Endothelial cell of umbilical vein (primary cell): Measurements from ENCODE around the gene SH3PXD2A. TPM values are rescaled to one million over a fixed set of nuclear protein-coding genes. Genes with fewer than 3 reads are reported as not detected.

Experiments
- BruUV-seq: library from RNA; stranded (reverse); fragments of 400-500 nt; replicated peaks from 2 replicates; lab custom pipeline; 2021; lab: Mats Ljungman, UMichigan
- CTCF ChIA-PET: fragments of 300-600, 350-600 bp; sonication (Branson Sonifier 250); formaldehyde crosslinking; loops from one replicate; lab custom pipeline; 2021; ENCODE audit warnings: antibody characterized with exemption, inconsistent platforms; lab: Charles Lee
- POLR2A ChIA-PET: fragments of 300-600, 350-600 bp; sonication (Branson Sonifier 250); formaldehyde crosslinking; loops from one replicate; lab custom pipeline; 2021; ENCODE audit warnings: antibody characterized with exemption, inconsistent platforms; lab: Charles Lee
- DNase-seq: peaks from one replicate; pipeline ENCODE4 v3.0.0-alpha.2; 2011; ENCODE audit warnings: low read depth, low spot score
- FAIRE-seq: peaks from 2 replicates; lab custom pipeline; 2011; peaks lifted over from hg19 to GRCh38; lab: Jason Lieb, UNC
- H2AFZ ChIP-seq: 2 replicates; pipeline ENCODE4 v1.6.0; 2012; ENCODE audit warnings: low read depth, low read length, control low read depth, inconsistent platforms
- H3K27ac ChIP-seq: 2 replicates; pipeline ENCODE4 v1.5.1; 2011; ENCODE audit warnings: low read depth, mild to moderate bottlenecking, control low read depth, low read length, moderate library complexity; ENCODE audit not compliant: insufficient read depth
- H3K27me3 ChIP-seq, 2 experiments: 2 replicates each; pipeline versions ENCODE4 v1.6.0 to v1.6.1; 2011; ENCODE audit warnings: low read length in 2 of 2, mixed read lengths in 1 of 2; ENCODE audit not compliant: control insufficient read depth in 2 of 2, insufficient read depth in 2 of 2
- H3K36me3 ChIP-seq, 2 experiments: 2 replicates in 1 of 2; 3 replicates in 1 of 2; pipeline ENCODE4 v1.5.1; 2011; ENCODE audit warnings: low read length in 2 of 2, mild to moderate bottlenecking in 1 of 2, moderate library complexity in 1 of 2; ENCODE audit not compliant: control insufficient read depth in 2 of 2, insufficient read depth in 2 of 2; ENCODE audit errors: extremely low read depth in 1 of 2
- H3K4me1 ChIP-seq: 3 replicates; pipeline ENCODE4 v1.5.1; 2011; ENCODE audit warnings: mild to moderate bottlenecking, low read length; ENCODE audit not compliant: control insufficient read depth, insufficient read depth; ENCODE audit errors: extremely low read depth
- H3K4me2 ChIP-seq: 2 replicates; pipeline ENCODE4 v1.6.1; 2011; ENCODE audit warnings: low read length, control low read depth, mixed read lengths; ENCODE audit not compliant: insufficient read depth
- H3K4me3 ChIP-seq, 3 experiments: fragments of 200-600 bp in 1 of 3; sonication (generic), shearing (Covaris generic) in 1 of 3; replicated peaks in 1 of 3; 2 replicates each; pipeline ENCODE4 v1.5.1; 2011 to 2016; ENCODE audit warnings: control low read depth in 3 of 3, low read length in 3 of 3, mild to moderate bottlenecking in 2 of 3, inconsistent platforms in 1 of 3, low read depth in 1 of 3, moderate library complexity in 1 of 3; ENCODE audit not compliant: insufficient read depth in 1 of 3
- H3K79me2 ChIP-seq: 2 replicates; pipeline ENCODE4 v1.6.0; 2012; ENCODE audit warnings: low read length, inconsistent platforms; ENCODE audit not compliant: control insufficient read depth, insufficient read depth
- H3K9ac ChIP-seq: replicated peaks from 2 replicates; pipeline ENCODE3; 2011; ENCODE audit warnings: low read length, control low read depth; ENCODE audit not compliant: insufficient read depth; ENCODE audit errors: extremely low read depth
- H3K9me1 ChIP-seq: replicated peaks from 3 replicates; pipeline ENCODE4 v1.6.0; 2011; ENCODE audit warnings: mild to moderate bottlenecking, low read length; ENCODE audit not compliant: control insufficient read depth, insufficient read depth; ENCODE audit errors: extremely low read depth
- H3K9me3 ChIP-seq: replicated peaks from 2 replicates; pipeline ENCODE4 v1.5.1; 2012; ENCODE audit warnings: low read length, inconsistent platforms; ENCODE audit not compliant: control insufficient read depth, insufficient read depth
- H4K20me1 ChIP-seq: replicated peaks from 2 replicates; pipeline ENCODE3; 2011; ENCODE audit warnings: mild to moderate bottlenecking, low read length; ENCODE audit not compliant: control insufficient read depth, insufficient read depth; ENCODE audit errors: extremely low read depth
- EZH2 ChIP-seq: IDR thresholded peaks from 2 replicates; pipeline ENCODE4 v1.6.1; 2012; ENCODE audit warnings: borderline replicate concordance, low read depth, mild to moderate bottlenecking, moderate library complexity, low read length, inconsistent platforms; ENCODE audit not compliant: severe bottlenecking
- FOS ChIP-seq: IDR thresholded peaks from 2 replicates; pipeline ENCODE4 v1.6.1; 2011; ENCODE audit warnings: mild to moderate bottlenecking, low read length, moderate library complexity, borderline replicate concordance; ENCODE audit not compliant: insufficient read depth
- GATA2 ChIP-seq: IDR thresholded peaks from 2 replicates; pipeline ENCODE4 v1.7.0; 2011; ENCODE audit warnings: low read depth, mild to moderate bottlenecking, moderate library complexity, mixed read lengths, low read length; ENCODE audit not compliant: insufficient read length, insufficient read depth
- JUN ChIP-seq: IDR thresholded peaks from 2 replicates; pipeline ENCODE4 v1.6.1; 2011; ENCODE audit warnings: borderline replicate concordance, low read depth; ENCODE audit not compliant: insufficient read length, insufficient read depth
- MAX ChIP-seq: IDR thresholded peaks from 2 replicates; pipeline ENCODE4 v1.6.1; 2011; ENCODE audit not compliant: insufficient read depth, insufficient read length
- MYC ChIP-seq: IDR thresholded peaks from one replicate; pipeline ENCODE4 v1.6.1; 2011; ENCODE audit warnings: mild to moderate bottlenecking, low read depth, low read length
- POLR2A ChIP-seq: IDR thresholded peaks from 2 replicates; pipeline ENCODE4 v1.6.1; 2012; ENCODE audit warnings: low read depth, mild to moderate bottlenecking, control low read depth, low read length
- POLR2AphosphoS5 ChIP-seq: IDR thresholded peaks from 2 replicates; pipeline ENCODE4 v1.6.1; 2012; ENCODE audit warnings: low read depth, mild to moderate bottlenecking, control low read depth, low read length, moderate library complexity; ENCODE audit not compliant: insufficient read depth
- dilution Hi-C: fragments of 300-500 bp; cut with MboI; formaldehyde crosslinking; loops from one replicate; pipeline ENCODE4 v1.15.0; 2019; ENCODE audit warnings: low sequenced_read_pairs; ENCODE audit not compliant: extremely low pct_ligation_motif_present
- intact Hi-C: fragments of 100-400 bp; cut with micrococcal nuclease; formaldehyde crosslinking; loops from one replicate; pipeline ENCODE4 v1.10.0; 2022
- polyA plus RNA-seq, 4 experiments: library from polyadenylated mRNA; depleted of rRNA in 3 of 4; stranded (reverse) in 3 of 4; unstranded in 1 of 4; fragments of >200 nt; gene quantifications; 2 replicates each; pipeline versions ENCODE4 v1.2.1 to v1.2.3, GENCODE V29; 2011 to 2012; ENCODE audit warnings: missing spikeins in 1 of 4
- total RNA-seq: library from RNA; stranded (reverse); gene quantifications from 2 replicates; pipeline ENCODE4 v1.2.3, GENCODE V29; 2021
- TF ChIP-seq, protein P1 (sequence below), 2 donors: IDR thresholded peaks; 1 replicate in 1 of 2; 2 replicates in 1 of 2; pipeline ENCODE4 v1.5.1; 2011; ENCODE audit warnings: low read length in 2 of 2, mild to moderate bottlenecking in 2 of 2, moderate library complexity in 2 of 2, control low read depth in 1 of 2, inconsistent platforms in 1 of 2, low read depth in 1 of 2; ENCODE audit not compliant: insufficient read depth in 1 of 2; ENCODE audit errors: extremely low read depth in 1 of 2

Gene SH3PXD2A
- total and polyA plus RNA-seq, 2 donors (not counting 3 experiments of a cell fraction or from before 2014, with no cell fraction given) = 1.4 to 5.1 TPM

DNA sequence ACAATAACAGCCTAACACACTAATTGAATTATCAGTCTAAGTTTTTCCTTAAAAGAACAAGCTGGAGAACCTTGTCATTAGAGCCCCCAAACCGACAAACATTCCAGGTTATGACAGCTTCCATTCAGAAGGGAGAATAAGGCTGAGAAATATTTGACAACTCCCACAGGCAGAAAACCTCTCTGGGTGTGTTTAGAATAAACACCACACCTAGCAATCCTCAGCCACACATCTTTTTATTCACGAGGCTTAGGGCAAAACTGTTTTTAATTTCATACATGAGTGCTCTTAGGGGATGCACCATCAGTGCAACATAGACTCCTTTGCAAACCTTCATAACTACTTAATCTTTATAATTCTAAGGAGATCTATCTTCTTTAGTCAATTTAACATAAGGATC, 38.4 kb upstream of the SH3PXD2A start:
- H3K9me3 ChIP-seq = no peaks in the 10 kb centered on the region
- DNase-seq (no peak), FAIRE-seq (no peak)
- no peaks in the 10 kb centered on the region for H3K79me2 ChIP-seq
- H3K4me2 ChIP-seq = no peak overlapping the region
- H3K27me3 ChIP-seq = no peaks in the 10 kb centered on the region
- H3K36me3 ChIP-seq = peaks cover 2 to 4% of the 10 kb centered on the region in 2 experiments
- TF ChIP-seq EZH2 (no peak), MAX (no peak), JUN (no peak), POLR2A (no peak), MYC (no peak), FOS (no peak), POLR2AphosphoS5 (no peak), GATA2 (no peak)
- TF ChIP-seq, protein P1, sequence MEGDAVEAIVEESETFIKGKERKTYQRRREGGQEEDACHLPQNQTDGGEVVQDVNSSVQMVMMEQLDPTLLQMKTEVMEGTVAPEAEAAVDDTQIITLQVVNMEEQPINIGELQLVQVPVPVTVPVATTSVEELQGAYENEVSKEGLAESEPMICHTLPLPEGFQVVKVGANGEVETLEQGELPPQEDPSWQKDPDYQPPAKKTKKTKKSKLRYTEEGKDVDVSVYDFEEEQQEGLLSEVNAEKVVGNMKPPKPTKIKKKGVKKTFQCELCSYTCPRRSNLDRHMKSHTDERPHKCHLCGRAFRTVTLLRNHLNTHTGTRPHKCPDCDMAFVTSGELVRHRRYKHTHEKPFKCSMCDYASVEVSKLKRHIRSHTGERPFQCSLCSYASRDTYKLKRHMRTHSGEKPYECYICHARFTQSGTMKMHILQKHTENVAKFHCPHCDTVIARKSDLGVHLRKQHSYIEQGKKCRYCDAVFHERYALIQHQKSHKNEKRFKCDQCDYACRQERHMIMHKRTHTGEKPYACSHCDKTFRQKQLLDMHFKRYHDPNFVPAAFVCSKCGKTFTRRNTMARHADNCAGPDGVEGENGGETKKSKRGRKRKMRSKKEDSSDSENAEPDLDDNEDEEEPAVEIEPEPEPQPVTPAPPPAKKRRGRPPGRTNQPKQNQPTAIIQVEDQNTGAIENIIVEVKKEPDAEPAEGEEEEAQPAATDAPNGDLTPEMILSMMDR (IDR thresholded peaks at IDR 0.05; ENCODE audit: extremely low read depth in 1 of 2, insufficient read depth in 1 of 2, low read depth in 1 of 2, low read length in 2 of 2) = no peak
- ChIA-PET CTCF (interaction anchor here (1.0 to 3.8 kb wide), 6 partner anchors 9 to 228 kb away, joined by 3 to 11 read pairs (median 6); partner anchors contain the start of gene SFR1), POLR2A (no interaction called here)
- no peaks in the 10 kb centered on the region for H3K9me1 ChIP-seq
- no peak overlapping the region for H2AFZ ChIP-seq
- peaks cover 40% of the 10 kb centered on the region for H3K4me1 ChIP-seq
- intact Hi-C loops (loop anchor here (2.0 kb wide), 2 partner anchors 75 to 129 kb away; no protein-coding TSS in a partner anchor), dilution Hi-C loops (no loop called here)
- H3K27ac ChIP-seq = no peak overlapping the region
- BruUV-seq = no TSS peak
- H4K20me1 ChIP-seq = no peaks in the 10 kb centered on the region
- no peak overlapping the region for H3K4me3 ChIP-seq
- no peak overlapping the region for H3K9ac ChIP-seq
